GM10847 (cell line): ENCODE results near the gene UNC93A.

ENCODE experiments used
- POLR2A ChIP-seq: IDR thresholded peaks from 2 replicates; pipeline ENCODE4 v1.6.1; 2011; ENCODE audit not compliant: insufficient read length; ENCODE audit errors: extremely low read depth

The UNC93A gene

GRCh38 chr6:167290786-167291622 is at the start of gene UNC93A:
TSS of gene UNC93A (plus strand) at chr6:167291315. CDS start at chr6:167291490, 175 bp downstream.
- TF ChIP-seq POLR2A: no peak

GRCh38 chr6:167244064-167244960 is 46.8 kb upstream of the UNC93A start:
- TF ChIP-seq POLR2A: no peak

DNA sequence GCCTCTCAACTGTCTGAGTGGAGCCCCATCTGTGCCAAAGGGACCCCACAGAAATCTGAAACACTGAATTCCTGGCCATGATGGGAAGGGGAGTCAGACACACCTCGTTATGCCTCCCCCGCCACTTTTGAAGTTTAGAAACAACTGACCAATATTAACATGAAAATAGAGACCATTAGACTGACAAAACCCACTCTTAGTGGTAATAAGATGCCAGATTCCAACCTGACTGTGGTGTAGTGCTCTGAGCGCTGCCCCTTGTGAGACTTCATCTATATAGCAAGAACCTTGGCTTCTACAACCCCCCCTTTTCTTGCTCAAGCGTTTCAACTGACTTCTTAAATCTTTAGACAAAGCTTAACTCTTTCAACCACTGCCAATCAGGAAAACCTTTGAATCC is 46.1 kb upstream of the UNC93A start:
- TF ChIP-seq POLR2A: no peak

GRCh38 chr6:167245591-167245990 is 45.5 kb upstream of the UNC93A start:
- no peak for TF ChIP-seq POLR2A

DNA sequence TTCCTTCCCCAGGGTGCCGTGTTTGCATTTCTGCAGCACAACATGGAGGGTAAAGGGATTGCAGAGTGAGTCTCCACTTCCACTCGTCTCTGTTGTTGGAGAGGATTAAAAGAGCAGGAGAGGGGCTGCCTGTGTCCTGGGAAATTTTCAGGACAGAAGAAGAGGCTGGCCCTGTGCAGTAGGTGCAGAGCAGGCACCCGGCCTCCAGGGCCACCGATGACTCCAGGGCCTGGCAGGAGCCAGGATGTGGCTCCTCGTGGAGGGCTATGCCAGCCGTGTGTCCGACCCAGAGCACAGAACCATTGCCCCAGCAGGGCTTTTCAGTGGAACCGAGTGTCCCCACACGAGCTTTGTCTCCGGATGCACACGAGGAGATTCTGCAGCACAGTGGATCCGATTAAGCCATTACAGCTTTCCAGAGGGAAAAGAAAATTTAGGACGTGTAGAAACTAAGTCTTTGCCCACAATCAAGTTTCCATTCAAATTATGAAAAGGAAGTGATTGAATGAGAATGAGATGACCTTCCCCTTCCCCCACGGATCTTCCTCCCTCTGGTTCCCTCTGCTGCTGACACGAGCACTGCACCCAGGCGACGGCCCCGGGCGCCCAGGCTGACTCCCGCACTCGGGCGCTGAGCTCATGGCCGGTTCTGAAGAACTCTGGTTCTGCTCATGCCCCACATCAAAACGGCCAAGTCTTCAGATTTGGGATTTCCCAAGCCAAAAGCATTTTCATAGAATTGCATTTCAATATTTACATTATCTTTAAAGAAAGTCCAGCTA is 43.1 kb upstream of the UNC93A start:
- TF ChIP-seq POLR2A: no peak

DNA sequence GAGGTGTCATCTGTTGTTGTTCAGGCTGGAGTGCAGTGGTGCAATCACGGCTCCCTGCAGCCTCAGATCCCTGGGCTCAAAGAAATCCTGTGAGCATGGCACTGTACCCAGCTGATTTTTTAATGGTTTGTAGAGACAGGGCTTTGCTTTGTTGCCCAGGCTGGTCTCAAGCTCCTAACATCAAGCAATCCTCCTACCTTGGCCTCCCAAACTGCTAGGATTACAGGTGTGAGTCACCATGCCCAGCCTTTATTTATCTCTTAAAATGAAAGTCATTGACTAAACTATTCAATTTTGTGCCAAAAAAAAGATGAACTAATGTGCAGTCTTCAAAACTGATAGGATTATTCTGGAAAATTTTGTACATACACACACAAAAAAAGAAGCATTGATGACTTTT is 38.8 kb upstream of the UNC93A start:
- TF ChIP-seq POLR2A: no peak

DNA sequence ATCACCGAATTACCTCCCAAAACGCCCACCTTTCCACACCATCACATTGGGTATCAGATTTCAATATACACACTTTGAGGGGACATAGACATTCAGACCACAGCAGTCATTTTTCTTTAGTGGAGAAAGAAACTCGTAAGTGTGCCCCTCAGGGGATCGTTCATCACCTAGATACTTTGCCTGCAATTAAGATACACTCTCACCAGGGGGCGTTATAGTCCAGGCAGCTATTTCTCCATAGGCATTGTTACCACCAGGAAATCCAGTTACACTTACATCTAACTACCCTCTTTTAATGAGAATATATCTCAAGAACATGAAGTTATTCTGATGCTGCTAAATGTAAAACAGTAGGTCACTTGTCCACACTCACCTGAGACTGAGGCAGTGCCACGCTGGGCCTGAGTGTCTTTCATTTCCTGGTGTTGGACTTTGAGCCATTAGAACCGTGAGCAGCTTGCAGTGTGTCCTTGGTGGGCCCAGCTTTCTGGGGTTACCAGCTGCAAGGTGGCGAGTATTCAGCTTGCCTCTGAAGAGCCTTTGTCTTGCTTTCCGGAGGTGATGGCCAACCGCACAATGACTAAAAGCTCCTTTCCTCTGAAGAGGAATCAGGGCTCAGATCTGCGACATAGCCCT is 35.1 kb upstream of the UNC93A start:
- TF ChIP-seq POLR2A: no peak

DNA sequence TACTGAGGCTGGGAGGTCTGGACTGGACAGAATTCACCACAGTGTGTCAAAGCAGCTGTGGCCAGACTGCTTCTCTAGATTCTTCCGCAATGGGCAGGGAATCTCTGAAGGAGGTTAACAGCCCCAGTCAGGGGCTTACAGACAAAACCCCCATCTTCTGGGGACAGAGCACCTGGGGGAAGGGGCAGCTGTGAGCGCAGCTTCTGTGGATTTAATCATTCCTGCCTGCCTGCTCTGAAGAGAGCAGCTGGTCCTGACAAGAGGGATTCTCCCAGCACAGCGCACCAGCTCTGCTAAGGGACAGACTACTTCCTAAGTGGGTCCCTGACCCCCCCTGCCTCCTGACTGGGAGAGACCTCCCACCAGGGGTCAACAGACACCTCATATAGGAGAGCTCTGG is 32.5 kb upstream of the UNC93A start:
- no peak for TF ChIP-seq POLR2A

DNA sequence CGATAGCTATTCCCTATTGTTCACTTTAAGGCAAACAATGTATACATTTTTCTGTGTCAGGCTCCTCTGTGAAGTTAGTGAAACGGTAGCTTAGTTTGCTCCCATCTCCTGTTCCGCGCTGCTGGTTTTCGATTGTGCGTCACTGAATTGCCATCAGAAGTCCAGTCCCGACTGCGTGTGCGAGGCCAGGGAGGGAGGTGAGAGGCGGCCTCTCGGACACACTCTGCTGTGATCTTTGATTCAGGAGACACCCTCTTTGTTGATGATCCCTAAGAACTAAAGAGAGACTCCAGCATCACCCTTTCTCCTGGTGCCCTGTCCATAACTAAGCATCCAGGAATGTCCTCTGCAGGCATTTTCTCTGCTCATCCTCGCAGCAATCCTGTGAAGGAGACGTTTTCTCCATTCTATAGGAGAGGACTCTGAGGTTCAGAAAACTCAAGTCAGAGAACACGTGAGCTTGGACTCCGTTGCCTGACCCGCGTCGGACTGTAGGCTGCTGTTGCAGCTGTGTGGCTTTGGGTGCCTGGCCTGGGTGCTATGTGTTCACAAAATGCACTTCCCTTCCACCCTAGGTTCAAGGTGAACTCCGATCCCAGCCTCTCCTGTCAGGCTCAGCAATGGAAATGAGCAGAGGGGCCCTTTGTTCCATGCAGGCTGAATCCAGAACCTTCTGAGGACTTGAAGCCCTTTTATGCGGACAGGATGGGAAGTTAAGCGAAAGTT is 24.1 kb upstream of the UNC93A start:
- no peak for TF ChIP-seq POLR2A

GRCh38 chr6:167267921-167268401 is 23.2 kb upstream of the UNC93A start:
- TF ChIP-seq POLR2A: no peak

- no peak for TF ChIP-seq POLR2A
These were observed 22.3 kb upstream of the UNC93A start for GRCh38 chr6:167268683-167269280.

- TF ChIP-seq POLR2A: no peak
These were observed 20.4 kb upstream of the UNC93A start for GRCh38 chr6:167270499-167271311.

DNA sequence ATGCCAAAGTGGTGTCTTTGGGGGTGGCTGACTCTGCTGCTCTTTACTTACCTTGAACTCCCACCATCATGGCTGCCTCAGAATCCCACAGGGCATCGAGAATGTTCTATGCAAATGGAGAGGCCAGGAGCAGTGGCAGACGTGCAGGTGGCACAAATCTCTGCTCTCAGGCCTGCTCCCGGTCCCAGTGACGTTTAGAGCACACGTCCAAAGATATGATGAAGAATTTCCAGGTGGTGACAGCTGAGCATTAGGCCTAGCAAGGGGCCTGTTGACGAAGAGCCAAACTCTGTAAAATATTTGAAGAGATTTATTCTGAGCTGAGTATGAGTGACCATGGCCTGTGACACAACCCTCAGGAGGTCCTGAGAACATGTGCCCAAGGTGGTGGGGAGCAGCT is 19.0 kb upstream of the UNC93A start:
- no peak for TF ChIP-seq POLR2A
